Mesenchymal stem cell (in vitro differentiated cells and primary cell): ENCODE data around the gene SORBS1.

ENCODE experiments used
- DNase-seq: peaks from one replicate; pipeline ENCODE4 v3.0.0-alpha.2; 2013
- H2AFZ ChIP-seq: one replicate; pipeline ENCODE4 v1.6.1; 2013; ENCODE audit warnings: low read depth, mild to moderate bottlenecking, control low read depth, inconsistent platforms, low read length, moderate library complexity
- H2AK5ac ChIP-seq: 2 replicates; pipeline ENCODE4 v1.6.1; 2013; ENCODE audit warnings: low read length, moderate library complexity, mild to moderate bottlenecking, inconsistent platforms; ENCODE audit not compliant: severe bottlenecking
- H2BK120ac ChIP-seq: one replicate; pipeline ENCODE4 v1.6.1; 2013; ENCODE audit warnings: low read depth, mild to moderate bottlenecking, inconsistent platforms, low read length, moderate library complexity
- H2BK12ac ChIP-seq, 2 experiments: one replicate each; pipeline ENCODE4 v1.6.1; 2013; ENCODE audit warnings: inconsistent platforms in 2 of 2, low read length in 2 of 2, mild to moderate bottlenecking in 2 of 2, moderate library complexity in 2 of 2, control low read depth in 1 of 2
- H2BK15ac ChIP-seq: one replicate; pipeline ENCODE4 v1.6.1; 2013; ENCODE audit warnings: mild to moderate bottlenecking, low read depth, inconsistent platforms; ENCODE audit not compliant: poor library complexity, severe bottlenecking
- H2BK5ac ChIP-seq: 2 replicates; pipeline ENCODE4 v1.6.1; 2013; ENCODE audit warnings: low read depth, mild to moderate bottlenecking, low read length, control low read depth, inconsistent platforms; ENCODE audit not compliant: poor library complexity, severe bottlenecking
- H3K14ac ChIP-seq, 2 experiments: one replicate each; pipeline ENCODE4 v1.6.1; 2013; ENCODE audit warnings: inconsistent platforms in 2 of 2, low read length in 2 of 2, control low read depth in 1 of 2, mild to moderate bottlenecking in 1 of 2, moderate library complexity in 1 of 2
- H3K18ac ChIP-seq, 2 experiments: one replicate each; pipeline ENCODE4 v1.6.1; 2013; ENCODE audit warnings: inconsistent platforms in 2 of 2, low read length in 2 of 2, control low read depth in 1 of 2, low read depth in 1 of 2, mild to moderate bottlenecking in 1 of 2
- H3K23ac ChIP-seq, 2 experiments: one replicate each; pipeline ENCODE4 v1.6.1; 2013; ENCODE audit warnings: inconsistent platforms in 2 of 2, low read length in 2 of 2, mild to moderate bottlenecking in 2 of 2, moderate library complexity in 2 of 2, control low read depth in 1 of 2
- H3K27ac ChIP-seq: 2 replicates; pipeline ENCODE4 v1.5.1; 2013; ENCODE audit warnings: mild to moderate bottlenecking, moderate library complexity, low read length, control low read depth, inconsistent platforms; ENCODE audit not compliant: poor library complexity, severe bottlenecking
- H3K27me3 ChIP-seq, 2 experiments: 2 replicates each; pipeline versions ENCODE4 v1.6.1 to v1.7.0; 2013; ENCODE audit warnings: low read length in 2 of 2, mild to moderate bottlenecking in 2 of 2, moderate library complexity in 2 of 2, control low read depth in 1 of 2, inconsistent platforms in 1 of 2; ENCODE audit not compliant: control insufficient read depth in 1 of 2, insufficient read depth in 1 of 2
- H3K36me3 ChIP-seq, 2 experiments: 2 replicates each; pipeline versions ENCODE4 v1.6.1 to v1.7.0; 2013; ENCODE audit warnings: low read length in 2 of 2, control low read depth in 1 of 2, inconsistent platforms in 1 of 2, low read depth in 1 of 2, mild to moderate bottlenecking in 1 of 2; ENCODE audit not compliant: insufficient read depth in 2 of 2, control insufficient read depth in 1 of 2
- H3K4ac ChIP-seq, 2 experiments: one replicate each; pipeline ENCODE4 v1.6.1; 2013; ENCODE audit warnings: inconsistent platforms in 2 of 2, low read length in 2 of 2, mild to moderate bottlenecking in 2 of 2, moderate library complexity in 2 of 2, control low read depth in 1 of 2, low read depth in 1 of 2
- H3K4me1 ChIP-seq: 2 replicates; pipeline ENCODE4 v1.6.1; 2013; ENCODE audit warnings: low read depth, low read length, control low read depth; ENCODE audit not compliant: control insufficient read depth, insufficient read depth
- H3K4me2 ChIP-seq: 2 replicates; pipeline ENCODE4 v1.6.1; 2013; ENCODE audit warnings: low read length, mild to moderate bottlenecking, inconsistent platforms; ENCODE audit not compliant: poor library complexity, severe bottlenecking
- H3K4me3 ChIP-seq, 2 experiments: 2 replicates each; pipeline versions ENCODE4 v1.5.1 to v1.7.0; 2013; ENCODE audit warnings: low read length in 2 of 2, mild to moderate bottlenecking in 2 of 2, control low read depth in 1 of 2, low read depth in 1 of 2; ENCODE audit not compliant: insufficient read depth in 1 of 2
- H3K79me1 ChIP-seq: replicated peaks from 2 replicates; pipeline ENCODE4 v1.6.1; 2013; ENCODE audit warnings: mild to moderate bottlenecking, control low read depth, low read length, inconsistent platforms; ENCODE audit not compliant: poor library complexity, severe bottlenecking
- H3K9ac ChIP-seq: 2 replicates; pipeline ENCODE4 v1.7.0; 2013; ENCODE audit warnings: mild to moderate bottlenecking, low read length, moderate library complexity
- H3K9me3 ChIP-seq: 2 replicates; pipeline ENCODE4 v1.7.0; 2013; ENCODE audit warnings: mild to moderate bottlenecking, low read length; ENCODE audit not compliant: control insufficient read depth
- H4K8ac ChIP-seq: one replicate; pipeline ENCODE4 v1.6.1; 2013; ENCODE audit warnings: inconsistent platforms, mild to moderate bottlenecking, low read length, moderate library complexity
- H4K91ac ChIP-seq: one replicate; pipeline ENCODE4 v1.6.1; 2013; ENCODE audit warnings: mild to moderate bottlenecking, low read length, inconsistent platforms
- WGBS: methylation state at CpG from one replicate; pipeline ENCODE4 v1.1.7; 2013; ENCODE audit warnings: mixed read lengths; 5-methylcytosine and 5-hydroxymethylcytosine counted together

The SORBS1 gene

GRCh38 chr10:95403700-95404461 is 157.3 kb downstream of the SORBS1 start:
- Histone ChIP-seq H3K27ac (no peak overlapping the region), H3K18ac (no peak overlapping the region), H2BK15ac (no peak overlapping the region), H3K23ac (no peak overlapping the region), H2BK12ac (no peak overlapping the region), H3K4me1 (no peaks in the 10 kb centered on the region), H4K8ac (no peak overlapping the region), H3K27me3 (peaks cover 0 to 8% of the 10 kb centered on the region in 2 experiments), H3K36me3 (no peaks in the 10 kb centered on the region), H2BK5ac (no peak overlapping the region), H3K79me1 (no peaks in the 10 kb centered on the region), H2AK5ac (no peak overlapping the region), H3K14ac (no peak overlapping the region), H2AFZ (no peak overlapping the region), H3K9me3 (no peaks in the 10 kb centered on the region), H3K4me2 (no peak overlapping the region), H3K4ac (no peak overlapping the region), H2BK120ac (no peak overlapping the region), H3K4me3 (no peak overlapping the region), H4K91ac (no peak overlapping the region), H3K9ac (no peak overlapping the region)
- 84% methylated on average over 8 of the region's 8 CpGs for WGBS
- DNase-seq, result no peak

GRCh38 chr10:95401704-95402469 is 159.3 kb downstream of the SORBS1 start:
- Histone ChIP-seq H3K4me2 (no peak overlapping the region), H3K23ac (no peak overlapping the region), H3K27ac (no peak overlapping the region), H3K18ac (no peak overlapping the region), H3K36me3 (peaks cover 0 to 4% of the 10 kb centered on the region in 2 experiments), H3K79me1 (no peaks in the 10 kb centered on the region), H2AFZ (no peak overlapping the region), H3K9me3 (no peaks in the 10 kb centered on the region), H4K8ac (no peak overlapping the region), H3K4me3 (no peak overlapping the region), H2AK5ac (no peak overlapping the region), H3K4me1 (no peaks in the 10 kb centered on the region), H2BK12ac (no peak overlapping the region), H3K14ac (no peak overlapping the region), H3K9ac (no peak overlapping the region), H2BK5ac (no peak overlapping the region), H2BK120ac (no peak overlapping the region), H3K4ac (no peak overlapping the region), H2BK15ac (no peak overlapping the region), H4K91ac (no peak overlapping the region), H3K27me3 (peaks cover 0 to 8% of the 10 kb centered on the region in 2 experiments)
- DNase-seq, result no peak
- WGBS, result 86% methylated on average over 1 of the region's 1 CpG

- Histone ChIP-seq H3K9me3 (no peaks in the 10 kb centered on the region), H2BK12ac (no peak overlapping the region), H3K4me2 (no peak overlapping the region), H3K4me1 (peaks cover 2% of the 10 kb centered on the region), H3K36me3 (peaks cover 0 to 10% of the 10 kb centered on the region in 2 experiments), H2BK5ac (no peak overlapping the region), H4K91ac (no peak overlapping the region), H3K79me1 (no peaks in the 10 kb centered on the region), H4K8ac (no peak overlapping the region), H3K18ac (no peak overlapping the region), H3K14ac (no peak overlapping the region), H3K9ac (no peak overlapping the region), H2AFZ (no peak overlapping the region), H2BK15ac (no peak overlapping the region), H3K27me3 (peaks cover 0 to 8% of the 10 kb centered on the region in 2 experiments), H3K27ac (no peak overlapping the region), H3K4me3 (no peak overlapping the region), H3K23ac (no peak overlapping the region), H3K4ac (no peak overlapping the region), H2AK5ac (no peak overlapping the region), H2BK120ac (no peak overlapping the region)
- 80% methylated on average over 2 of the region's 2 CpGs for WGBS
- DNase-seq, result no peak
Observed at GRCh38 chr10:95400787-95401186, 160.4 kb downstream of the SORBS1 start.

GRCh38 chr10:95399183-95399582 is 162.0 kb downstream of the SORBS1 start:
- no peak overlapping the region for H3K4me3 ChIP-seq
- H4K91ac ChIP-seq, result no peak overlapping the region
- WGBS, result 15% methylated on average over 5 of the region's 5 CpGs
- no peaks in the 10 kb centered on the region for H3K9me3 ChIP-seq
- H3K79me1 ChIP-seq, result no peaks in the 10 kb centered on the region
- no peak overlapping the region for H3K4ac ChIP-seq
- no peak overlapping the region for H2BK5ac ChIP-seq
- H2AK5ac ChIP-seq, result no peak overlapping the region
- peaks cover 2% of the 10 kb centered on the region for H3K4me1 ChIP-seq
- DNase-seq, result no peak
- no peak overlapping the region for H3K27ac ChIP-seq
- no peak overlapping the region for H3K18ac ChIP-seq
- peaks cover 0 to 8% of the 10 kb centered on the region in 2 experiments for H3K27me3 ChIP-seq
- no peak overlapping the region for H2BK12ac ChIP-seq
- no peak overlapping the region for H2BK120ac ChIP-seq
- no peak overlapping the region for H2AFZ ChIP-seq
- no peak overlapping the region for H2BK15ac ChIP-seq
- no peak overlapping the region for H4K8ac ChIP-seq
- peaks cover 0 to 10% of the 10 kb centered on the region in 2 experiments for H3K36me3 ChIP-seq
- H3K23ac ChIP-seq, result no peak overlapping the region
- no peak overlapping the region for H3K14ac ChIP-seq
- H3K4me2 ChIP-seq, result no peak overlapping the region
- no peak overlapping the region for H3K9ac ChIP-seq
